Mesothelial cell of epicardium (in vitro differentiated cells): ENCODE measurements around the gene RCAN1. TPM values are rescaled to one million over a fixed set of nuclear protein-coding genes. Genes with fewer than 3 reads are reported as not detected.

ENCODE experiments used
- DNase-seq, 2 experiments: peaks; one replicate each; pipeline ENCODE4 v3.0.0; 2021; ENCODE audit warnings: low spot score in 2 of 2; ENCODE audit not compliant: unreplicated experiment in 2 of 2
- H3K27ac Mint-ChIP-seq: 2 replicates; pipeline ENCODE4 v1.8.0; 2021; ENCODE audit warnings: mixed read lengths
- H3K27me3 Mint-ChIP-seq: 2 replicates; pipeline ENCODE4 v1.8.0; 2021; ENCODE audit warnings: low read depth, mixed read lengths
- H3K36me3 Mint-ChIP-seq: 2 replicates; pipeline ENCODE4 v1.8.0; 2021; ENCODE audit warnings: mixed read lengths
- H3K4me1 Mint-ChIP-seq: 2 replicates; pipeline ENCODE4 v1.8.0; 2021; ENCODE audit warnings: mixed read lengths
- H3K4me3 Mint-ChIP-seq: 2 replicates; pipeline ENCODE4 v1.8.0; 2021; ENCODE audit warnings: mild to moderate bottlenecking, moderate library complexity, mixed read lengths
- H3K9me3 Mint-ChIP-seq: 2 replicates; pipeline ENCODE4 v1.8.0; 2021; ENCODE audit warnings: mixed read lengths
- CTCF ChIP-seq: fragments of 200-600 bp; sonication (generic); IDR thresholded peaks from one replicate; pipeline ENCODE4 v1.5.0; 2021; ENCODE audit warnings: antibody characterized with exemption; ENCODE audit not compliant: unreplicated experiment
- total RNA-seq: library from RNA; stranded (reverse); gene quantifications from 3 replicates; pipeline ENCODE4 v1.2.1, GENCODE V29; 2021

The RCAN1 gene
- total RNA-seq, 1 donor from 2014 or later = 14.8 TPM

DNA sequence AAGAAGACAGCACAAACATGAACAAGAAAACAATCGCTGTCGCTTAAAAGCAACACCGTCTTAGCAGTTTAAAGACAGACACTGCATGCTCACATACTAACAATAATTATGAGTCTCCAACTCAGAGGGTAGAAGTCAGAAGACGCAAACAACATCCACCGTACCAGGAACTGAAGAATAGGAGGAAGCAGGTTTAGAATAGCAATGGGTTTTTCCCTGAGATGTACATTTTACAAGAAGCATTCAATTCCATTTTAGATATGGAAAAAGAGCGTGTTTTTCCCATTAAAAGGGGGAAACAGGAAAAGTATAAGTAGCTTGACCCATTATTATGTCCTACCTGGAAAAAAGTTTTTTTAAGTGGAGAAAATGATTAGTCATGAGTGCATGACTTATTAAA, 68.4 kb downstream of the RCAN1 start:
- no peak for TF ChIP-seq CTCF
- Mint-ChIP-seq H3K27me3 (no peaks in the 10 kb centered on the region), H3K36me3 (peaks cover 4% of the 10 kb centered on the region), H3K9me3 (peaks cover 15% of the 10 kb centered on the region), H3K4me3 (no peak overlapping the region), H3K27ac (peak overlapping the region; percentile 19), H3K4me1 (peaks cover 15% of the 10 kb centered on the region)
- no peak for DNase-seq

DNA sequence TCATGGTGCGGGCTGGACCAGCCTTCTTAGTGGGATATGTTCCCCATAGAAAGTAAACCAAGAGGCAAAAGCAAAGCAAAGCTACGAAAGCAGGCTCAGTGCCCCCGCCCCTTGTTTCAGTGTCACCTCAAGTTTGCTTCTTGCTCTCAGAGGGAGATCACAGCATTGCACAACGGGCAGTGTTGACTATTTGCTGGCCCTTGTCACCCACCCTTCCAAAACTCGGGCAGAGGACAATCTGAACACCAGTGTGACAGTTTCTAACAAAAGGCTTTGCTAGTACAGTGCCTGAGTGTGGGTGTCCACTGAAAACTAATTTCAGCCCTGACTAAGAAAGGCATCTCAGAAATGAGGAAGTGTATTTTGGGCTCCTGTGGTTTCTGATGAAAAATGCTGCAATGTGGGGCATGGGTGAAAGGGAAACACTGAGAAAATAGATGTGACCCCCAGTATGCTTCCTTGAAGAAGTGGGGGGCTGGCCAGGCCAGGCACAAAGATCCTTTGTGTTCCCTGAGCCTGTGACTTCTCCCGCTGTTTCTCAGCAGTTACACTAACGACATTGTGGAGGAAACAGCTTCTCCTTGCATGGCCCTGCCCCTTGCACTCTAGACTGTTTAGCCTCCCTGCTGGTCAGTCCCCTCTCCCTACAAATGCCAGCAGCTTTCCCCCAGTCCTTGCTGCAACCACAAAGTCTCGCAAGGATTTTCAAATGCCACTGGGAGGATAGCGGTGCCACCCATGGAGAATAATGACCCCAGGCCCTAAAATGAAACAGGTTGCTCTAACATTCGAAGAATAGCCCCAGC, 69.6 kb downstream of the RCAN1 start:
- Mint-ChIP-seq H3K27ac (peak overlapping the region; percentile 86), H3K27me3 (no peaks in the 10 kb centered on the region), H3K36me3 (peaks cover 4% of the 10 kb centered on the region), H3K4me3 (no peak overlapping the region), H3K9me3 (peaks cover 9% of the 10 kb centered on the region), H3K4me1 (peaks cover 17% of the 10 kb centered on the region)
- no peak for DNase-seq
- no peak for TF ChIP-seq CTCF

GRCh38 chr21:34544032-34544496, 70.8 kb downstream of the RCAN1 start:
- peaks cover 6% of the 10 kb centered on the region for H3K9me3 Mint-ChIP-seq
- DNase-seq = no peak
- peaks cover 4% of the 10 kb centered on the region for H3K36me3 Mint-ChIP-seq
- TF ChIP-seq CTCF = peak; percentile 66
- no peak overlapping the region for H3K4me3 Mint-ChIP-seq
- H3K27me3 Mint-ChIP-seq = no peaks in the 10 kb centered on the region
- H3K4me1 Mint-ChIP-seq = peaks cover 25% of the 10 kb centered on the region
- no peak overlapping the region for H3K27ac Mint-ChIP-seq

- Mint-ChIP-seq H3K9me3 (peaks cover 6% of the 10 kb centered on the region), H3K27me3 (no peaks in the 10 kb centered on the region), H3K4me1 (peaks cover 25% of the 10 kb centered on the region), H3K27ac (no peak overlapping the region), H3K4me3 (no peak overlapping the region), H3K36me3 (peaks cover 4% of the 10 kb centered on the region)
- TF ChIP-seq CTCF = no peak
- no peak for DNase-seq
Observed at GRCh38 chr21:34543017-34543416, 71.9 kb downstream of the RCAN1 start.

DNA sequence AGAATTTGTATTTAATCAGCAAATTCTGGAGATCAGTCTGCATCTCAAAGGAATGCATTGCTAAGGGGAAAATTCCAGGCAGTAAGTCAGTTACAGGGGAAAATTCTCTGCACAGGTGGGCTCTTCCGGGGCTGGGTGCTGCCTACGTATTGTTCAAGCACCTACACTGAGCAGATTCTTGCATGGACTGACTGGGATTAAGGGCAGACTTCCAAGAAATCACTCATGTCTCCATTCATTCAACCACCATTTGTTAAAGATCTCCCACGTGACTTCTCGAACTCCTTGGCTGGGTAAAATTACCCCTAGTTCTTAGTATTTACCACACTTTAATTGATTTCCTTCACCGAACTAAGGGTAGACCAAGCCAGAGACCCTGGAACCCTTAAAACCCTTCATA, 74.7 kb downstream of the RCAN1 start:
- H3K27me3 Mint-ChIP-seq = no peaks in the 10 kb centered on the region
- no peak overlapping the region for H3K4me3 Mint-ChIP-seq
- H3K27ac Mint-ChIP-seq = peak overlapping the region; percentile 54
- TF ChIP-seq CTCF = no peak
- peaks cover 4% of the 10 kb centered on the region for H3K36me3 Mint-ChIP-seq
- H3K4me1 Mint-ChIP-seq = peaks cover 35% of the 10 kb centered on the region
- H3K9me3 Mint-ChIP-seq = peaks cover 6% of the 10 kb centered on the region
- no peak for DNase-seq
